Measurements from ENCODE around the gene NTRK2. TPM values are rescaled to one million over a fixed set of nuclear protein-coding genes. Genes with fewer than 3 reads are reported as not detected.

The NTRK2 gene
- total RNA-seq, 1 donor from 2014 or later = 16.0 TPM

DNA sequence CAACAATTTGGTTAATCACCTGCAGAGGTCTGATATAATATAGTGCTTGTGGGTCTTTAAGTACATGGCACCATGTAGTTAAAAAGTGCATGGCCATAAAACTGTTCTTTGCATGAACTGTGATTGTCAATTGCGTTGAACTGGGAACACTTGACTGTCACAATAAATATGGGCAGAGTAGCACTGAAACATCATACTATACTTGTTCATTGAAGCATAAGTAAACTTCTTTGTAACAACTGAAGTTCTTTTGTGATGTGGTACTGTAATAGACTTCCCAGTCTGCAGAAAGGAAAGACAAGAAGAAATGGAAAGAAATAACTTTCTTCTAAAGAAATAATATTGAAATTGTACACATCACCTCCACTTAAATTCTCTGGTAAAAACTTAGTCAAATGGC lies 9.8 kb upstream of the NTRK2 start:
- Histone ChIP-seq H3K27me3 (no peaks in the 10 kb centered on the region), H3K4me1 (no peaks in the 10 kb centered on the region), H3K27ac (no peak overlapping the region), H3K9me3 (no peaks in the 10 kb centered on the region), H3K36me3 (no peaks in the 10 kb centered on the region), H3K4me3 (no peak overlapping the region)
- intact Hi-C loops (cut with DNase I) = loop anchor here (10.0 kb wide), 1 partner anchor 505 kb away; no protein-coding TSS in a partner anchor
- no peak for DNase-seq (ENCODE audit: extremely low spot score in 2 of 2)
- TF ChIP-seq POLR2AphosphoS5 (IDR thresholded peaks at IDR 0.05; ENCODE audit: insufficient read depth in 1 of 2, low read depth in 1 of 2) (no peak), CTCF (IDR thresholded peaks at IDR 0.05) (no peak), POLR2A (IDR thresholded peaks at IDR 0.05) (no peak)

DNA sequence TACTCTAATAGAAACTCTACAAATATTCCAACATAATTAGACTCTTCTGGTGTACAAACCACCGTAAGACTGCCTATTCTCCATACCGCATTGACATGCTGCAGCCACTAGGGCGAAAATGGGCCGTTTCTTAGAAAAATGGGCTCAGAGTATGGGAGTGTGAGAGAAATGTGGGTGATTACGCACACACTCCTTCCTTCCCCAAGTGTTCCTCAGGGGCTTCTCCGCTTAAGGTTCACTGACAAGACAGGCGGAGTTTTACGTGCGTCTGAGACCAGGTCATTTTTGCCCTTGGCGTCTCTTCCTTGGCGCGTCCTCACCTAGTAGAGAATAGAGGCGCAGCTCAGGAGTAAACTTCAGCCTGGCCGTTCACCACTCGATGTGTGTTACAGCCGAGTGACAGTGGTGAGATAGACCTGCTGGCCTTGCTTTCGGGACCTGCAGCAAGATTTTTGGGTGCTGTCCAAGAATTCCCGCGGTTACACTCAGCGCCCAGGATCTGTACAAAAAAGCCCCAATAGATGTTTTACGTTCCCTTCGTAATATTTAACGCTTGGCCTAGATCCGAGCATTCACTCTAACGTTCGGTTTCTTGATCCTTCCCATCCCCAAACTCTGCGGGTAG lies 1.8 kb upstream of the NTRK2 start:
- Histone ChIP-seq H3K27me3 (no peaks in the 10 kb centered on the region), H3K4me1 (no peaks in the 10 kb centered on the region), H3K9me3 (no peaks in the 10 kb centered on the region), H3K27ac (peak overlapping the region; percentile 82), H3K36me3 (no peaks in the 10 kb centered on the region), H3K4me3 (peak overlapping the region; percentile 64 to 65)
- intact Hi-C loops (cut with DNase I) = no loop called here
- no peak for DNase-seq (ENCODE audit: extremely low spot score in 2 of 2)
- TF ChIP-seq POLR2AphosphoS5 (IDR thresholded peaks at IDR 0.05; ENCODE audit: insufficient read depth in 1 of 2, low read depth in 1 of 2) (no peak), POLR2A (IDR thresholded peaks at IDR 0.05) (no peak), CTCF (IDR thresholded peaks at IDR 0.05) (peak in 1 of 3 experiments; percentile 29)

DNA sequence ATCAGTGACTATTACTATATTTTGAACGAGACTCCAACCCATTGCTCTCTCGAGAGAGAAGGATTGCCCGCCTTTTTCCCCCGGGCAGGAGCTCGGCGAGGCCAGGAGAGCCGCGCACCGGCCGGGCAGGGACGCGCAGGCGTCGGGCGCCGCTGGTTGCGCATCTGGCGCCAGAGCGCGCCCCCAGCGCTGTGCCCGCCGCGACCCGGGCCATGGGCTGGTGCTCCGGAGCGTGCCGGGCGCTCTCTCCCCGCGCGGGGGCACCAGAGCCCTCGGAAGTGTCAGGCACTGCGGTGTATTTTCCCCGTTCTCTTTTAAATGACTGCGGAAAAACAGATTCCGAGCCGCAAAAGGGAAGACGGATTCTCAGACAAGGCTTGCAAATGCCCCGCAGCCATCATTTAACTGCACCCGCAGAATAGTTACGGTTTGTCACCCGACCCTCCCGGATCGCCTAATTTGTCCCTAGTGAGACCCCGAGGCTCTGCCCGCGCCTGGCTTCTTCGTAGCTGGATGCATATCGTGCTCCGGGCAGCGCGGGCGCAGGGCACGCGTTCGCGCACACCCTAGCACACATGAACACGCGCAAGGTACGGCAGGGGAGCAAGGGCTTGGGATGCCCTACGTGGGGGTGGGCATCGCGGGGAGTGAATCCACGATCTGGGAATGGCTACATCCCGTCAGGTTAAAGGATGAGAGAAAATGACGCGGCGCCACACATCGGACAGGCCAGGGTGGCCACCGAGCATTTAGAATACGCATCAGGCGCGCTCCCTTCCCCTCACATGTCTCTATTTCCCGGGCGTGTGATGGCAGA lies 1.1 kb upstream of the NTRK2 start:
- Histone ChIP-seq H3K4me3 (peak overlapping the region; percentile 64 to 65), H3K27ac (peak overlapping the region; percentile 82), H3K4me1 (no peaks in the 10 kb centered on the region), H3K36me3 (no peaks in the 10 kb centered on the region), H3K27me3 (no peaks in the 10 kb centered on the region), H3K9me3 (no peaks in the 10 kb centered on the region)
- no peak for DNase-seq (ENCODE audit: extremely low spot score in 2 of 2)
- TF ChIP-seq POLR2AphosphoS5 (IDR thresholded peaks at IDR 0.05; ENCODE audit: insufficient read depth in 1 of 2, low read depth in 1 of 2) (peak in 1 of 2 donors; percentile 52), CTCF (IDR thresholded peaks at IDR 0.05) (peak in 1 of 3 experiments; percentile 29), POLR2A (IDR thresholded peaks at IDR 0.05) (no peak)
- intact Hi-C loops (cut with DNase I) = no loop called here

DNA sequence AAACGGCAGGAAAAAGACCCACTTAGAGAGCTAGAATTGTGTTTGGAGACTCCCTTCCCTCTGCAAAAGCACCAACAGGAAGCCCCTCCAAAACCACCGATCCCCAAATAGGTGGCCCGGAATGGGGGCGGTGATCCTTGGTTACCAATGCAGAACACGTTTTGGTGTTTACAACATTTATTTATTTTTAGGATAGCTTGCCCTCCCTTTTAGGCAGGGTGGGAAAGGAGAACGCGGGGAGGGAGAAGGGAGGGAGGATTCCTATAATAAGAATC lies 579 bp upstream of the NTRK2 start:
- TF ChIP-seq POLR2AphosphoS5 (IDR thresholded peaks at IDR 0.05; ENCODE audit: insufficient read depth in 1 of 2, low read depth in 1 of 2) (no peak), CTCF (IDR thresholded peaks at IDR 0.05) (no peak), POLR2A (IDR thresholded peaks at IDR 0.05) (no peak)
- Histone ChIP-seq H3K27me3 (no peaks in the 10 kb centered on the region), H3K36me3 (no peaks in the 10 kb centered on the region), H3K27ac (peak overlapping the region; percentile 82), H3K4me1 (peaks cover under 1% of the 10 kb centered on the region), H3K9me3 (no peaks in the 10 kb centered on the region), H3K4me3 (peak overlapping the region; percentile 64 to 65)
- no peak for DNase-seq (ENCODE audit: extremely low spot score in 2 of 2)
- intact Hi-C loops (cut with DNase I) = no loop called here

Measured in vagina (tissue), 2 donors.